Esophagus squamous epithelium (tissue), 4 donors: ENCODE measurements around the gene SMIM35.

ENCODE experiments used
- CTCF ChIP-seq, 6 experiments: fragments of 450-650 bp in 4 of 6; fragments of 200-600 bp in 2 of 6; sonication (generic) in 2 of 6; IDR thresholded peaks; one replicate each; pipeline ENCODE4 v1.5.1; 2016 to 2019; ENCODE audit warnings: antibody characterized with exemption in 6 of 6, mild to moderate bottlenecking in 4 of 6, moderate library complexity in 4 of 6
- POLR2A ChIP-seq, 4 donors: fragments of 450-650 bp; IDR thresholded peaks; one replicate each; pipeline ENCODE4 v1.6.1; 2017; ENCODE audit warnings: antibody characterized with exemption in 4 of 4, mild to moderate bottlenecking in 4 of 4, moderate library complexity in 3 of 4

GRCh38 chr11:118007040-118007439 is 79.7 kb downstream of the SMIM35 start:
- TF ChIP-seq POLR2A (IDR thresholded peaks at IDR 0.05) (no peak), CTCF (IDR thresholded peaks at IDR 0.05) (no peak)
